ENCODE results near the gene NES. TPM values are rescaled to one million over a fixed set of nuclear protein-coding genes. Genes with fewer than 3 reads are reported as not detected.

The NES gene
- total RNA-seq, 1 experiment from 2014 or later, result 8.4 TPM

DNA sequence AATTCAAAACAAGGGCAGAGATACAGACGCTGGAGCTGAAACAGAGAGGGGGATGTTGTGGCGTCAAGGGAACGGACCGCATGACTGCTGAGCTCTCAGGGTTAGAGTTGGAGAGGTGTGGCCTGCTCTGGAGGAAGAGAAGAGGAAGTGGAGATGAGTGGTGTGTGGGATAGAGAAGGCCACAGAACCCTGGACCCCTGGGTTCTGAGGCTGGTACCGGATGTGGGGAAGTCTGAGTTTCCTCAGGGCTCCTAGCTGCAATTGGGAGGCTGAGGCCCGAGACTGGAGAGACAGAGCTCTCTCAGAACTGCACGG lies 33.5 kb downstream of the NES start (continued):
- TF ChIP-seq, protein P1, sequence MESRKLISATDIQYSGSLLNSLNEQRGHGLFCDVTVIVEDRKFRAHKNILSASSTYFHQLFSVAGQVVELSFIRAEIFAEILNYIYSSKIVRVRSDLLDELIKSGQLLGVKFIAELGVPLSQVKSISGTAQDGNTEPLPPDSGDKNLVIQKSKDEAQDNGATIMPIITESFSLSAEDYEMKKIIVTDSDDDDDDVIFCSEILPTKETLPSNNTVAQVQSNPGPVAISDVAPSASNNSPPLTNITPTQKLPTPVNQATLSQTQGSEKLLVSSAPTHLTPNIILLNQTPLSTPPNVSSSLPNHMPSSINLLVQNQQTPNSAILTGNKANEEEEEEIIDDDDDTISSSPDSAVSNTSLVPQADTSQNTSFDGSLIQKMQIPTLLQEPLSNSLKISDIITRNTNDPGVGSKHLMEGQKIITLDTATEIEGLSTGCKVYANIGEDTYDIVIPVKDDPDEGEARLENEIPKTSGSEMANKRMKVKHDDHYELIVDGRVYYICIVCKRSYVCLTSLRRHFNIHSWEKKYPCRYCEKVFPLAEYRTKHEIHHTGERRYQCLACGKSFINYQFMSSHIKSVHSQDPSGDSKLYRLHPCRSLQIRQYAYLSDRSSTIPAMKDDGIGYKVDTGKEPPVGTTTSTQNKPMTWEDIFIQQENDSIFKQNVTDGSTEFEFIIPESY (IDR thresholded peaks at IDR 0.05; ENCODE audit: extremely low read depth, insufficient replicate concordance, low read length), result no peak
- TF ChIP-seq YY1 (IDR thresholded peaks at IDR 0.05; ENCODE audit: extremely low read depth, insufficient replicate concordance, low read depth, low read length), result no peak
- no peak for TF ChIP-seq TCF7L2 (IDR thresholded peaks at IDR 0.05; ENCODE audit: borderline replicate concordance, extremely low read depth, insufficient read depth, insufficient read length)
- TF ChIP-seq FOSL1 (IDR thresholded peaks at IDR 0.05; ENCODE audit: low read depth), result no peak
- TF ChIP-seq POLR2AphosphoS5 (IDR thresholded peaks at IDR 0.05; ENCODE audit: low read depth, low read length), result no peak
- no peak for TF ChIP-seq JUND (IDR thresholded peaks at IDR 0.05)
- TF ChIP-seq SP1 (IDR thresholded peaks at IDR 0.05; ENCODE audit: low read depth), result no peak
- no peak for TF ChIP-seq CEBPB (IDR thresholded peaks at IDR 0.05; ENCODE audit: low read depth)
- TF ChIP-seq ZNF274 (IDR thresholded peaks at IDR 0.05; ENCODE audit: low read depth, low read length), result no peak
- no peak for TF ChIP-seq EGR1 (IDR thresholded peaks at IDR 0.05; ENCODE audit: low read depth)
- no peak for TF ChIP-seq CBX3 (IDR thresholded peaks at IDR 0.05; ENCODE audit: low read depth)

DNA sequence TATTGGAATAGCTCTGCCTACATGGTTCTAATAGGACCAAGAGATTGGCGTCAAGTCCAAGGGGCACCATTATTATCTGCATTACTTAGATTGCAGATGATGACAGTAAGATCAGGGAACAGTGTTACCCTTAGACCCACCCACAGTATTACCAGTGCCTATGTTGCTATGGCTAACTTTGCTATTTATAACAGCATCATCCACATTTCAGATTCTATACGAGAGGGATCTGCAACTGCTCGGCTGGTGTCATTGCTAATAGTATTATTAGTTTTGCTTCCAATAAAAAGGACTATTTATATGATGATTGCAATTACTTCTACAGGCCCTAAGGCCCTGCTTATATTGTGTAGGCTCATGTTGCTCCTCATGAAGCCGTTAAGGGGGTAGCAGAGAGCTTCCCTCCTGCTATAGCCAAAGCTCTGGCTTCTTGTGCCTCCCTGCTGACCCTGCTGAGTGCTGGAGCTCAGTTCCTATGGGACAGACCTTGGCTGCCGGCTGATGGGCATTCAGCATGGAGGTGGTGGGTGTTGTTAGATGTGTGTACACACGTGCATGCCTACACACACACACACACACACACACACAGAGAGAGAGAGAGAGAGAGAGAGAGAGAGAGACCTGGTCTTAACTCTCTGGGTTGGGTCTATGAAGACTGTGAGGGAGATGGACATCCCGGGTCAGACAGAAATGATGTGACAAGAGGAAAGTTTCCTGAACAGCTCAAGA lies 34.0 kb downstream of the NES start:
- intact Hi-C loops (cut with micrococcal nuclease), result no loop called here
- Histone ChIP-seq H3K9ac (ENCODE audit: low read length) (no peak overlapping the region), H4K20me1 (ENCODE audit: insufficient read depth) (no peaks in the 10 kb centered on the region), H3K9me2 (ENCODE audit: insufficient read depth) (no peaks in the 10 kb centered on the region), H3K27ac (ENCODE audit: low read depth, low read length) (no peak overlapping the region), H3K9me3 (ENCODE audit: control insufficient read depth in 1 of 2, insufficient read depth in 1 of 2, low read depth in 1 of 2, low read length in 2 of 2) (no peaks in the 10 kb centered on the region), H3K36me3 (ENCODE audit: control insufficient read depth in 1 of 2, insufficient read depth in 2 of 2, low read length in 2 of 2) (peaks cover 37 to 55% of the 10 kb centered on the region in 2 experiments), H3K79me2 (ENCODE audit: insufficient read depth, low read length) (peaks cover 4% of the 10 kb centered on the region; the same call in 1 of the 2 replicates), H2AFZ (ENCODE audit: low read depth, low read length, poor library complexity, severe bottlenecking) (no peak overlapping the region), H3K27me3 (ENCODE audit: insufficient read depth, low read length) (no peaks in the 10 kb centered on the region), H3K4me3 (replicated peaks in 1 of 2; ENCODE audit: low read depth in 1 of 2, low read length in 2 of 2) (no peak overlapping the region), H3K4me1 (ENCODE audit: control insufficient read depth in 1 of 2, insufficient read depth in 2 of 2, low read length in 2 of 2) (peaks cover 8 to 27% of the 10 kb centered on the region in 2 experiments; a peak in 3 of 4 replicates), H3K4me2 (ENCODE audit: low read length) (no peak overlapping the region)
- RAD21 ChIA-PET (ENCODE audit: low non-redundant PET in 1 of 2, low total read pairs in 2 of 2, uncharacterized antibody in 2 of 2, unreplicated experiment in 2 of 2), result no interaction called here
- no TSS peak for BruUV-seq (replicated peaks)
- ATAC-seq, result no peak
- POLR2A ChIA-PET, result no interaction called here
- CTCF ChIA-PET, result no interaction called here
- no peak for DNase-seq (ENCODE audit: low read depth, low spot score)
- TF ChIP-seq ZNF274 (IDR thresholded peaks at IDR 0.05; ENCODE audit: low read depth, low read length), result no peak
- TF ChIP-seq, protein P2, sequence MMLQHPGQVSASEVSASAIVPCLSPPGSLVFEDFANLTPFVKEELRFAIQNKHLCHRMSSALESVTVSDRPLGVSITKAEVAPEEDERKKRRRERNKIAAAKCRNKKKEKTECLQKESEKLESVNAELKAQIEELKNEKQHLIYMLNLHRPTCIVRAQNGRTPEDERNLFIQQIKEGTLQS (IDR thresholded peaks at IDR 0.05), result no peak
- no peak for TF ChIP-seq SRF (IDR thresholded peaks at IDR 0.05; ENCODE audit: low read depth)
- TF ChIP-seq CEBPB (IDR thresholded peaks at IDR 0.05; ENCODE audit: low read depth), result no peak
- no peak for TF ChIP-seq POLR2A (IDR thresholded peaks at IDR 0.05; ENCODE audit: borderline replicate concordance, extremely low read depth, insufficient read depth, insufficient read length)
- TF ChIP-seq, protein P1 (IDR thresholded peaks at IDR 0.05; ENCODE audit: extremely low read depth, insufficient replicate concordance, low read length), result no peak
- TF ChIP-seq SIN3A (IDR thresholded peaks at IDR 0.05; ENCODE audit: low read depth), result no peak
- TF ChIP-seq FOSL1 (IDR thresholded peaks at IDR 0.05; ENCODE audit: low read depth), result no peak
- TF ChIP-seq SP1 (IDR thresholded peaks at IDR 0.05; ENCODE audit: low read depth), result no peak
- TF ChIP-seq, protein P3, sequence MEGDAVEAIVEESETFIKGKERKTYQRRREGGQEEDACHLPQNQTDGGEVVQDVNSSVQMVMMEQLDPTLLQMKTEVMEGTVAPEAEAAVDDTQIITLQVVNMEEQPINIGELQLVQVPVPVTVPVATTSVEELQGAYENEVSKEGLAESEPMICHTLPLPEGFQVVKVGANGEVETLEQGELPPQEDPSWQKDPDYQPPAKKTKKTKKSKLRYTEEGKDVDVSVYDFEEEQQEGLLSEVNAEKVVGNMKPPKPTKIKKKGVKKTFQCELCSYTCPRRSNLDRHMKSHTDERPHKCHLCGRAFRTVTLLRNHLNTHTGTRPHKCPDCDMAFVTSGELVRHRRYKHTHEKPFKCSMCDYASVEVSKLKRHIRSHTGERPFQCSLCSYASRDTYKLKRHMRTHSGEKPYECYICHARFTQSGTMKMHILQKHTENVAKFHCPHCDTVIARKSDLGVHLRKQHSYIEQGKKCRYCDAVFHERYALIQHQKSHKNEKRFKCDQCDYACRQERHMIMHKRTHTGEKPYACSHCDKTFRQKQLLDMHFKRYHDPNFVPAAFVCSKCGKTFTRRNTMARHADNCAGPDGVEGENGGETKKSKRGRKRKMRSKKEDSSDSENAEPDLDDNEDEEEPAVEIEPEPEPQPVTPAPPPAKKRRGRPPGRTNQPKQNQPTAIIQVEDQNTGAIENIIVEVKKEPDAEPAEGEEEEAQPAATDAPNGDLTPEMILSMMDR (IDR thresholded peaks at IDR 0.05 in 2 of 3, conservative IDR thresholded peaks at IDR 0.05 in 1 of 3; ENCODE audit: borderline replicate concordance in 1 of 3, insufficient read depth in 1 of 3, low read depth in 2 of 3, low read length in 2 of 3), result no peak
- no peak for TF ChIP-seq JUND (IDR thresholded peaks at IDR 0.05)
- TF ChIP-seq, protein P4, sequence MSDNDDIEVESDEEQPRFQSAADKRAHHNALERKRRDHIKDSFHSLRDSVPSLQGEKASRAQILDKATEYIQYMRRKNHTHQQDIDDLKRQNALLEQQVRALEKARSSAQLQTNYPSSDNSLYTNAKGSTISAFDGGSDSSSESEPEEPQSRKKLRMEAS (IDR thresholded peaks at IDR 0.05), result no peak
- no peak for TF ChIP-seq TCF7L2 (IDR thresholded peaks at IDR 0.05; ENCODE audit: borderline replicate concordance, extremely low read depth, insufficient read depth, insufficient read length)
- no peak for TF ChIP-seq CBX3 (IDR thresholded peaks at IDR 0.05; ENCODE audit: low read depth)
- TF ChIP-seq YY1 (IDR thresholded peaks at IDR 0.05; ENCODE audit: extremely low read depth, insufficient replicate concordance, low read depth, low read length), result no peak
